ENCODE measurements around the gene TAF6. TPM values are rescaled to one million over a fixed set of nuclear protein-coding genes. Genes with fewer than 3 reads are reported as not detected.
A peak's percentile ranks its signal among the peaks of the same experiment; 100 is the strongest.

Gene TAF6
- total RNA-seq, 1 donor from 2014 or later: 31.9 TPM

- peak; percentile 88 for DNase-seq
- intact Hi-C loops (cut with micrococcal nuclease): no loop called here
- peak; percentile 94 for ATAC-seq
Observed at GRCh38 chr7:100126931-100127865, 8.0 kb upstream of the TAF6 start, which contains the start of gene MBLAC1. MBLAC1 (plus strand) TSS chr7:100126967; CDS start chr7:100127396, 429 bp downstream.

DNA sequence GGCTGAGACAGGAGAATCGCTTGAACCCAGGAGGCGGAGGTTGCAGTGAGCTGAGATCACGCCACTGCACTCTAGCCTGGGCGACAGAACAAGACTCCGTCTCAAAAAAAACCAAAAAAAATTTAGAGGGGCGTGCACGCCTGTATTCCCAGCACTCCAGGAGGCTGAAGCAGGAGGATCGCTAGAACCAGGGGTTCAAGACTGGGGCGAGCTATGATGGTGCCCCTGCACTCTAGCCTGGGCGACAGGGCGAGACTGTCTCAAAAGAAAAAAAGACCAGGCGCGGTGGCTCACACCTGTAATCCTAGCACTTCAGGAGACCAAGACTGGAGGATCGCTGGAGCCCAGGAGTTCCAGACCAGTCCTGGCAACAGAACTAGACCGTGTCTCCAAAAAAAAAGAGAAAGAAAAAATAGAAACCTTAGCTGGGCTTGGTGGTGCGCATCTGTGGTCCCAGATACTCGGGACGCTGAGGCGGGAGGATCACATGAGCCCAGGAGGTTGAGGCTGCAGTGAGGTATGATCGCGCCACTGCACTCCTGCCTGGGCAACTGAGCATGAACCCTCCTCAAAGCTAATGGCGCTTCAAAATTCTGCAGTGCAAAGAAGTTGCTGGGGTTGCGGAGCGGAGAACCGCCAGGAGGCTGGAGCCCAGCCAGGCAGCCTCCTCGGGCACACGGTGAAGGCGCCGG lies 7.2 kb upstream of the TAF6 start:
- intact Hi-C loops (cut with micrococcal nuclease): no loop called here
- DNase-seq: peak; percentile 87
- peak; percentile 39 for ATAC-seq

DNA sequence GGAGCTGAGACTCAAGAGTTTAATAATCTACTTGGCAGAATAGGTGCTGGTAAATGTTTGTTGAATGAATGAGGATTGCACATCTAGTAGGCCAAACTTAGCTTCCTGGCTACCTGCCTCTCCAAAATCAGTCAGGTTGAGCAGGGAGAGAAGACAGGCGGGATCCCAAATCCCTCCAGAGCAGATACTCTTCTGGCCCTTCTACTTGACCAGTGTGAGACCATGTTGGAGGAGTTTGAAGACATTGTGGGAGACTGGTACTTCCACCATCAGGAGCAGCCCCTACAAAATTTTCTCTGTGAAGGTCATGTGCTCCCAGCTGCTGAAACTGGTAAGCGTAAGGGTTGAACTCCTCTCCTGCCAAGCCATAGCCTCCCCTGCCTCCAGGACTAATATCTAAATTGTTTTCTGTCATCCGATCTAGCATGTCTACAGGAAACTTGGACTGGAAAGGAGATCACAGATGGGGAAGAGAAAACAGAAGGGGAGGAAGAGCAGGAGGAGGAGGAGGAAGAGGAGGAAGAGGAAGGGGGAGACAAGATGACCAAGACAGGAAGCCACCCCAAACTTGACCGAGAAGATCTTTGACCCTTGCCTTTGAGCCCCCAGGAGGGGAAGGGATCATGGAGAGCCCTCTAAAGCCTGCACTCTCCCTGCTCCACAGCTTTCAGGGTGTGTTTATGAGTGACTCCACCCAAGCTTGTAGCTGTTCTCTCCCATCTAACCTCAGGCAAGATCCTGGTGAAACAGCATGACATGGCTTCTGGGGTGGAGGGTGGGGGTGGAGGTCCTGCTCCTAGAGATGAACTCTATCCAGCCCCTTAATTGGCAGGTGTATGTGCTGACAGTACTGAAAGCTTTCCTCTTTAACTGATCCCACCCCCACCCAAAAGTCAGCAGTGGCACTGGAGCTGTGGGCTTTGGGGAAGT lies 5.4 kb upstream of the TAF6 start:
- intact Hi-C loops (cut with micrococcal nuclease): no loop called here
- peak; percentile 2 for DNase-seq
- no peak for ATAC-seq

DNA sequence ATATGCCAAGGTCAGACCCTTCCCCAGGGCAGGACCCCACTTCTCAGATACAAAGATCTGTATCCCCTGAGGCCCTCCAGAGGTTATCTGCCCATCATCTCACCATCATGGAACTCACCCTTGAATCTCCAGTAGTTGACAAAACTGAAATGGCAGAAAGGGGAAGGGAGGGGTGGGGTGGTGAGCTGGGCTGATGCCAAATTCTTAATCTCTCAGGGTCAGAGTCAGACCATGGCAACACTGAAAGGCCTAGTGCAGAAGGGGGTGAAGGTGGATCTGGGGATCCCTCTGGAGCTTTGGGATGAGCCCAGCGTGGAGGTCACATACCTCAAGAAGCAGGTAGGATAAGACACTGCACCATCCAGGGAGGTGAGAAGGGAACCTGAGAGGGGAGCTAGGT lies 3.4 kb upstream of the TAF6 start:
- no peak for ATAC-seq
- intact Hi-C loops (cut with micrococcal nuclease): no loop called here

GRCh38 chr7:100122067-100122466 lies 2.9 kb upstream of the TAF6 start:
- peak; percentile 27 for DNase-seq
- ATAC-seq: no peak
- intact Hi-C loops (cut with micrococcal nuclease): no loop called here

More for the DNA sequence above, 3.4 kb upstream of the TAF6 start:
- peak; percentile 3 for DNase-seq

GRCh38 chr7:100120733-100121036 lies 1.5 kb upstream of the TAF6 start:
- no peak for ATAC-seq
- intact Hi-C loops (cut with micrococcal nuclease): no loop called here
- DNase-seq: no peak

GRCh38 chr7:100119970-100120732 lies 993 bp upstream of the TAF6 start:
- peak; percentile 62 for DNase-seq
- peak; percentile 72 for ATAC-seq
- intact Hi-C loops (cut with micrococcal nuclease): no loop called here

- DNase-seq: no peak
- ATAC-seq: no peak
- intact Hi-C loops (cut with micrococcal nuclease): no loop called here
Observed at GRCh38 chr7:100118388-100119071, 628 bp downstream of the TAF6 start.

DNA sequence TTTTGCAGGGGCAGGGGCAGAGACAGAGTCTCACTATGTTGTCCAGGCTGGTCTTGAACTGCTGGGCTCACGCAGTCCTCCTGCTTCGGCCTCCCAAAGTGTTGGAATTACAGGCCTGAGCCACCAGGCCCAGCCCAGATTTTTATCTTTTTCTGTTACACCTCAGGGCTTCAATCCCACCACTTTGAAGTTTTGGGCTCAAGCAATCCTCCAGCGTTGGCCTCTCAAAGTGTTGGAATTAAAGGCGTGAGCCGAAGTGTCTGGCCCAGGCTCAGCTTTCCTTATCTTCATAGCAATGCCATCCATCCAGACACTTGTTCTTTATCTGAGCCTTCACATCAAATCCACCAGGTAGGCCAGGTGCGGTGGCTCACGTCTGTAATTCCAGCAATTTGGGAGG lies 4.1 kb downstream of the TAF6 start:
- peak; percentile 4 for DNase-seq
- ATAC-seq: no peak
- intact Hi-C loops (cut with micrococcal nuclease): no loop called here

GRCh38 chr7:100111914-100112313 lies 7.2 kb downstream of the TAF6 start:
- ATAC-seq (no peak), DNase-seq (peak; percentile 17)
- intact Hi-C loops (cut with micrococcal nuclease): no loop called here

DNA sequence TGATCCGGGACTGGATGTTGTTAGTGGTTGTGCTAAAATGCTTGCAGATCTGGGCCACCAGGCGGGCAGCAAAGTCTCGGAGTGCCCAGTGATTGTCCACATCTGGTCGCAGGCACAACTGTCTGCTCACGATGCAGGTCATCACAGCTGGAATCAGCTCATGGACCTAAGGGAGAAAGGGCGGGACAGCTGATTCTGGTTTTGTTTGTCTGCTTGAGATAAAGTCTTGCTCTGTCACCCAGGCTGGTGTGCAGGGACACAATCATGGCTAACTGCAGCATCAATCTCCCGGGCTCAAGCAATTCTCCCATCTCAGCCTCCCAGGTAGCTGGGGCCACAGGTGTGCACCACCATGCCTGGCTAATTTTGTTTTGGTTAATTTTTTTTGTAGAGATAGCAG lies 8.0 kb downstream of the TAF6 start:
- DNase-seq (no peak), ATAC-seq (no peak)
- intact Hi-C loops (cut with micrococcal nuclease): no loop called here

- ATAC-seq: no peak
- no peak for DNase-seq
- intact Hi-C loops (cut with micrococcal nuclease): no loop called here
Observed at GRCh38 chr7:100109521-100110163, 9.5 kb downstream of the TAF6 start.

GRCh38 chr7:100107890-100108289 lies 11.3 kb downstream of the TAF6 start:
- DNase-seq (peak; percentile 26), ATAC-seq (no peak)
- intact Hi-C loops (cut with micrococcal nuclease): no loop called here

DNA sequence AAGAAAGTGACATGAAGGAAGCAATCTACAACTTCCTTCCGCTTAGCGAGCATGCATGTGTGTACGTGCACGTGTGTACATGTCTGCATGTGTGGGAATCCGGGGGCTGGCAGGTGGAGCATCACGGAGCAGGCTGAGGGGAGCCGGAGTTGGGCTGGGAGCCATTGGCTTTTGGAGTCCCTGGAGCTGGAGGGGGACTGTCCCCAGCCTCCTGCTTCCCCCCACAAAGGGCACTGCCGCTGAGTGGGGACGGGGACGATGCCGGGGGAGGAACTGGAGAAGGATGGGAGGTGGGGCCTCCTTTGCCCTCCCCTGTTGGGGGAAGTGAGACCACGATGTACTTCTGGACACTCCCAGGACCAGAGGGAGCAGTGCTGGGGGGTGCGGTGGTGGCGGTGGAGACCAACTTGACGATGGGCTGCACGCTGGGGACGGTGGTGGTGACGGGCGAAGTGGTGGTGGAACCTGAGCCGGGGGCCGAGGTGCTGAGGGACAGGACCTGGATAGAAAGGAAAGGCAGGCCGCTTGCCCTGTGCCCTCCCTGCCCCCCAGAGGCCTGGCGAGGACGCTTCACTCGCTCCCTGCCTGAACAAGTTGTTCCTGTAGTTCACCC lies 11.9 kb downstream of the TAF6 start:
- ATAC-seq (no peak), DNase-seq (peak; percentile 26)
- intact Hi-C loops (cut with micrococcal nuclease): no loop called here

DNA sequence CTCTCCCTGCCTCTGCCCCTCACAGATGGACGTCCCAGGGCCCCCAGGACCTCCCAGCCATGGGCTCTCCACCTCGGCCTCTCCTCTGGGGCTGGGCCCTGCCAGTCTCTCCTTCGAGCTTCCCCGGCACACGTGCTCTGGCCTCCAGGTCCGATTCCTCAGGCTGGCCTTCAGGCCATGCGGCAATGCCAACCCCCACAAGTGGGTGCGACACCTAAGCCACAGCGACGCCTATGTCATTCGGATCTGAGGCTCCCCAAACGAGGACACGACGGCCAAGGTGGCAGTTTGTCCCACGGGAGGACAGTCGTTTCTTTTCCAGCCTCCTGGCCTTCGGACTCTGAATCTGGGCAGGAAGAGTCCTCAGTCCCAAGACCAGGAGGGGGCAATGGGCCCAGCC lies 12.5 kb downstream of the TAF6 start:
- ATAC-seq (no peak), DNase-seq (peak; percentile 27)
- intact Hi-C loops (cut with micrococcal nuclease): no loop called here

GRCh38 chr7:100105534-100105933 lies 13.6 kb downstream of the TAF6 start:
- DNase-seq: no peak

More at GRCh38 chr7:100105534-100105933, 13.6 kb downstream of the TAF6 start:
- no peak for ATAC-seq
- intact Hi-C loops (cut with micrococcal nuclease): no loop called here
